Measurements from ENCODE around the gene MYO1D. TPM values are rescaled to one million over a fixed set of nuclear protein-coding genes. Genes with fewer than 3 reads are reported as not detected.

Gene MYO1D
- total RNA-seq, 6 donors from 2014 or later = 63.0 to 139 (median 91.9) TPM

DNA sequence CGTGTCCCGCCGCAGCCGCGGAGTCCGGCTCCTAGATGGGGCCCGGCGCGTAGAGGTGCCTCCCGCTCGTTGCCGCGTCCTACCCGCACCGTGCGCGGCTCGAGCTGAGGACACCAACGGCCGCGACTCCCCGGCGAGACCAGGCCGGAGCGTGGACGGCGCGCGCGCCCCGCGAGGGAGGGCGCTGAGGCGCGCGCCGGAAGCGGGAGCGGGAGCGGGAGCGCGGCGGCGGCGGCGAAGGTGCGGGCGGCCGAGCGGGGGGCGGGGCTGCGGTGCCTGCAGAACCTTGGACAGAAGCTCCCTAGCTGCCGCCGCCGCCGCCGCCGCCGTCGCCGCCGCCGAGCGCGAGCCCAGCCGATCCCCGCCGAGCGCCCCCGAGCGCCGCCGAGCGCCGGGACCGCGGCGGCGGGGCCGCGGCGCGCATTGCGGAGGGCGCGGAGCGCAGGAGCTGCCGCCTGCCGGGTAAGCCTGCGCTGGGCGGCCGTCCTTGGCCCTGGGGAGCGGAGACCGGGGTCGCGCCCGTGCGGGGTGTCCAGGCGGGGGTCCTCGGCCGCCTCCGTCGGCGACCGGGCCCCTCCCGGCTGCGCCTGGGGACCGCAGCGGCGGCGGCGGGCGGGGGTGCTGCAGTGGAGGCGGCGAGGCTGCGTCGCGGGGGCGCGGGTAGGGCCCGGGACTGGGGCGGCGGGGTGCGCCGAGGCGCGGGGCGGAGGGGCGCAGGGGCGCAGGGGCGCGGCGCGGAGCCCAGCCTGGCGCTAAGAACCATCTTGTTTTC, 390.0 kb downstream of the MYO1D start, which contains the start of gene CDK5R1:
CDK5R1 (plus strand) TSS at position 293 of the 772 bp plus-strand sequence. CDS start 628 bp downstream, outside the sequence.
- peak within 1 kb of the TSS; percentile 56 to 71 (median 65) for H3K27ac ChIP-seq
- no peaks in the 10 kb centered on the region for H3K27me3 ChIP-seq
- H3K36me3 ChIP-seq = peaks cover 0 to 7% (median 3%) of the 10 kb centered on the region in 4 donors
- peak within 1 kb of the TSS; percentile 55 to 88 (median 72) for H3K4me3 ChIP-seq
- peak; percentile 69 to 96 for DNase-seq
- peaks cover 14 to 29% (median 18%) of the 10 kb centered on the region in 4 donors for H3K4me1 ChIP-seq
- WGBS, 2 donors = 1% methylated on average over 25 to 45 of the region's 135 CpGs
- TF ChIP-seq POLR2AphosphoS5 (IDR thresholded peaks at IDR 0.05) (no peak), EP300 (IDR thresholded peaks at IDR 0.05) (no peak), POLR2A (IDR thresholded peaks at IDR 0.05) (peak in 1 of 4 donors; percentile 3), CTCF (IDR thresholded peaks at IDR 0.05) (peak in 1 of 6 experiments; percentile 31)
- ATAC-seq (ENCODE audit: low FRiP score in 2 of 2) = peak in 1 of 2 donors; percentile 61
- H3K9me3 ChIP-seq = no peaks in the 10 kb centered on the region

DNA sequence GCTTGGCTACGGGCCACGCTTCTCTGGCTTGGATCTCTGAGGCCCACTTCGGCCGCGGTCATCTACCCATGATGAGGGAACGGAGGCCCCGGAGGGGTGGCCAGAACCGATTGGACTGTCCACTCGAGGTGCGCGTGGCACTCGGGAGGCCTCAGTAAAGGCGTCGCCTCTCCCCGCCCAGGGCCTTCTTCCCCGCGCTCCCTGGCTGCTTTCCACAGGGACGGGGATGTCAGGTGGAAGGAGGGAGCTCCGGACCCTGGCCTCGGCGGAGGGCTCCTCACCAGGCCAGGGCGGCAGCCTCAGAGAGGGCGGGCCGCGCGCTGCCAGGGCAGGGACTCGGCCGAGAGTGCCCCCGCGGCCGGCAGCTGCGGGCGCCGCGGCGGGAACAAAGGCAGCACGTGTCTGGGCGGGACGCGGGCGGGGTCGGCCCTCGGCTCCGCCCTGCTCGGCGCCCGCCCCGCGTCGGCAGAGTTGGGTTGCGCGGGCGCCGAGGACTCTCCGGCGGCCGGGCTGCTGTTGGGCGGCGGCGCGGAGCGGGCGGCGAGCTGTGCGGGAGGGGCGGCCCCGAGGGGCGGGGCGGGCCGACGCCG, 390.7 kb downstream of the MYO1D start:
- H3K27ac ChIP-seq = peak overlapping the region; percentile 56 to 71 (median 65)
- H3K4me1 ChIP-seq = peaks cover 14 to 29% (median 18%) of the 10 kb centered on the region in 4 donors
- no peaks in the 10 kb centered on the region for H3K9me3 ChIP-seq
- H3K4me3 ChIP-seq = peak overlapping the region in 3 of 4 donors; percentile 71 to 88 (median 72)
- H3K36me3 ChIP-seq = peaks cover 0 to 14% (median 9%) of the 10 kb centered on the region in 4 donors
- TF ChIP-seq EP300 (IDR thresholded peaks at IDR 0.05) (no peak), CTCF (IDR thresholded peaks at IDR 0.05) (peak in 1 of 6 experiments; percentile 5), POLR2A (IDR thresholded peaks at IDR 0.05) (peak in 1 of 4 donors; percentile 16)
- ATAC-seq (ENCODE audit: low FRiP score in 2 of 2) (peak; percentile 77 to 93), DNase-seq (peak; percentile 61 to 95)
- no peaks in the 10 kb centered on the region for H3K27me3 ChIP-seq
- WGBS, 2 donors = 42 to 53% methylated on average over 8 to 15 of the region's 72 CpGs

- 74 to 80% methylated on average over 12 of the region's 12 CpGs for WGBS, 2 donors
- peaks cover 14 to 29% (median 18%) of the 10 kb centered on the region in 4 donors for H3K4me1 ChIP-seq
- no peak for ATAC-seq (ENCODE audit: low FRiP score in 2 of 2)
- peaks cover 0 to 21% (median 17%) of the 10 kb centered on the region in 4 donors for H3K36me3 ChIP-seq
- H3K4me3 ChIP-seq = peak overlapping the region in 3 of 4 donors; percentile 71 to 88 (median 72)
- no peaks in the 10 kb centered on the region for H3K27me3 ChIP-seq
- peak overlapping the region; percentile 56 to 71 (median 65) for H3K27ac ChIP-seq
- no peaks in the 10 kb centered on the region for H3K9me3 ChIP-seq
- TF ChIP-seq POLR2AphosphoS5 (IDR thresholded peaks at IDR 0.05) (no peak), CTCF (IDR thresholded peaks at IDR 0.05) (no peak), POLR2A (IDR thresholded peaks at IDR 0.05) (no peak), EP300 (IDR thresholded peaks at IDR 0.05) (no peak)
- DNase-seq = no peak
These were observed 391.4 kb downstream of the MYO1D start for GRCh38 chr17:32485261-32486110.

GRCh38 chr17:32484628-32485027, 392.3 kb downstream of the MYO1D start:
- ATAC-seq (ENCODE audit: low FRiP score in 2 of 2) (no peak), DNase-seq (no peak)
- H3K9me3 ChIP-seq = no peaks in the 10 kb centered on the region
- WGBS, 2 donors = 75 to 83% methylated on average over 11 of the region's 11 CpGs
- H3K4me1 ChIP-seq = peaks cover 14 to 29% (median 18%) of the 10 kb centered on the region in 4 donors
- no peaks in the 10 kb centered on the region for H3K27me3 ChIP-seq
- no peak overlapping the region for H3K27ac ChIP-seq
- H3K4me3 ChIP-seq = no peak overlapping the region
- peaks cover 3 to 30% (median 25%) of the 10 kb centered on the region in 4 donors for H3K36me3 ChIP-seq
- TF ChIP-seq POLR2AphosphoS5 (IDR thresholded peaks at IDR 0.05) = no peak
- TF ChIP-seq EP300 (IDR thresholded peaks at IDR 0.05) = no peak
- TF ChIP-seq POLR2A (IDR thresholded peaks at IDR 0.05) = no peak
- TF ChIP-seq CTCF (IDR thresholded peaks at IDR 0.05) = no peak
